Ishikawa (cell line): ENCODE measurements around the gene FABP3.

Experiments used
- CEBPB ChIP-seq: IDR thresholded peaks from 2 replicates; pipeline ENCODE4 v1.6.1; 2012
- RAD21 ChIP-seq: IDR thresholded peaks from 2 replicates; pipeline ENCODE4 v1.6.1; 2012; ENCODE audit warnings: low read depth
- TAF1 ChIP-seq: IDR thresholded peaks from 2 replicates; pipeline ENCODE4 v1.6.1; 2012; ENCODE audit warnings: low read depth, mild to moderate bottlenecking
- TF ChIP-seq, protein P1 (sequence below): IDR thresholded peaks from 2 replicates; pipeline ENCODE4 v1.6.1; 2012; ENCODE audit warnings: low read depth, mild to moderate bottlenecking

DNA sequence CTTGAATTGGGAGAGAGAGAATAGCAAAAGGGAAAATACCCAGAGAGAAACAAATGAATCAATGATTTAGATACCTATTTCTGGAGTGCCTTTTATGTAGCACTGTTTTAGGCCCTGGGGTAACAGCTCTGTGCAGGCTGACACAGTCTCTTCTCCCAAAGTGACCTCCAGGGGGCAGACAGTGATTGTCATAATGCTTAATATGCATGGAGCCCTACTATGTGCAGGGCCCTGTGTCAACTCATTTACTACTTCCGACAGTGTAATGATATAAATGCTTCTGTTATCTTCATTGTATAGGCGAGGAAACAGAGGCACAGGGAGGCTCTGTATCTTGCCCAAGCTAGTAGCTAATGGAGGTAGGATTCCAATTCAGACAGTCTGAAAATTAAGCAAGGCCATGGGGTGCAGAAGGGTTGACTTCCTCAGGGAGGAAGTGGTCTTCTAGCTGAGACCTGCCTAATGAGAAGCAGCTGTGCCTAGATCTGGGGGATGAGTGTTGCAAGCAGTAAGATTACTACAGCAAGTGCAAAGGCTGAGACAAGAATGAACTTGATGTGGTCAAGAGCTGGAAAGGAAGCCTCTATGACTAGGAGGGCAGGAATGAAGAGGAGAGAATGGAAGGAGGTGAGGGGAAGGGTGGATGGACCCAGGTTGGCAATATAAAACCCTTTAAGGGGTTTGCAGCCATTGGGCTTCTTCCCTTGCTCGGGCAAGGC lies 23.9 kb upstream of the FABP3 start:
- TF ChIP-seq TAF1 = no peak
- TF ChIP-seq, protein P1, sequence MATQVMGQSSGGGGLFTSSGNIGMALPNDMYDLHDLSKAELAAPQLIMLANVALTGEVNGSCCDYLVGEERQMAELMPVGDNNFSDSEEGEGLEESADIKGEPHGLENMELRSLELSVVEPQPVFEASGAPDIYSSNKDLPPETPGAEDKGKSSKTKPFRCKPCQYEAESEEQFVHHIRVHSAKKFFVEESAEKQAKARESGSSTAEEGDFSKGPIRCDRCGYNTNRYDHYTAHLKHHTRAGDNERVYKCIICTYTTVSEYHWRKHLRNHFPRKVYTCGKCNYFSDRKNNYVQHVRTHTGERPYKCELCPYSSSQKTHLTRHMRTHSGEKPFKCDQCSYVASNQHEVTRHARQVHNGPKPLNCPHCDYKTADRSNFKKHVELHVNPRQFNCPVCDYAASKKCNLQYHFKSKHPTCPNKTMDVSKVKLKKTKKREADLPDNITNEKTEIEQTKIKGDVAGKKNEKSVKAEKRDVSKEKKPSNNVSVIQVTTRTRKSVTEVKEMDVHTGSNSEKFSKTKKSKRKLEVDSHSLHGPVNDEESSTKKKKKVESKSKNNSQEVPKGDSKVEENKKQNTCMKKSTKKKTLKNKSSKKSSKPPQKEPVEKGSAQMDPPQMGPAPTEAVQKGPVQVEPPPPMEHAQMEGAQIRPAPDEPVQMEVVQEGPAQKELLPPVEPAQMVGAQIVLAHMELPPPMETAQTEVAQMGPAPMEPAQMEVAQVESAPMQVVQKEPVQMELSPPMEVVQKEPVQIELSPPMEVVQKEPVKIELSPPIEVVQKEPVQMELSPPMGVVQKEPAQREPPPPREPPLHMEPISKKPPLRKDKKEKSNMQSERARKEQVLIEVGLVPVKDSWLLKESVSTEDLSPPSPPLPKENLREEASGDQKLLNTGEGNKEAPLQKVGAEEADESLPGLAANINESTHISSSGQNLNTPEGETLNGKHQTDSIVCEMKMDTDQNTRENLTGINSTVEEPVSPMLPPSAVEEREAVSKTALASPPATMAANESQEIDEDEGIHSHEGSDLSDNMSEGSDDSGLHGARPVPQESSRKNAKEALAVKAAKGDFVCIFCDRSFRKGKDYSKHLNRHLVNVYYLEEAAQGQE = no peak
- peak; percentile 53 for TF ChIP-seq RAD21
- no peak for TF ChIP-seq CEBPB
